Gastrocnemius medialis (tissue), 4 donors: ENCODE measurements around the gene SH2D4B. TPM values are rescaled to one million over a fixed set of nuclear protein-coding genes. Genes with fewer than 3 reads are reported as not detected.

Experiments used
- ATAC-seq, 2 donors: fragments of 150-250 bp; one replicate each; pipeline ENCODE4 v1.9.1; 2016
- DNase-seq, 2 donors: peaks; one replicate each; pipeline ENCODE4 v3.0.0-alpha.2; 2019
- H3K27ac ChIP-seq, 4 donors: fragments of 200-600 bp; sonication (generic); 1 replicate in 1 of 4; 2 replicates in 3 of 4; pipeline ENCODE4 v1.5.1; 2016 to 2018; ENCODE audit warnings: mild to moderate bottlenecking in 2 of 4, moderate library complexity in 1 of 4
- H3K27me3 ChIP-seq, 3 donors: fragments of 200-600 bp; sonication (generic) in 2 of 3; 1 replicate in 1 of 3; 2 replicates in 2 of 3; pipeline versions ENCODE4 v1.5.1 to v1.6.0; 2016 to 2019; ENCODE audit warnings: mild to moderate bottlenecking in 1 of 3, moderate library complexity in 1 of 3
- H3K36me3 ChIP-seq, 2 donors: fragments of 200-600 bp; sonication (generic) in 1 of 2; one replicate each; pipeline ENCODE4 v1.5.1; 2017 to 2018
- H3K4me1 ChIP-seq, 2 donors: fragments of 200-600 bp; sonication (generic) in 1 of 2; one replicate each; pipeline ENCODE4 v1.5.1; 2016 to 2017; ENCODE audit warnings: mild to moderate bottlenecking in 2 of 2
- H3K4me3 ChIP-seq, 4 donors: fragments of 200-600 bp; sonication (generic) in 3 of 4; 1 replicate in 1 of 4; 2 replicates in 3 of 4; pipeline ENCODE4 v1.5.1; 2016 to 2019; ENCODE audit warnings: mild to moderate bottlenecking in 2 of 4
- H3K9me3 ChIP-seq, 3 donors: fragments of 200-600 bp; sonication (generic) in 2 of 3; 1 replicate in 1 of 3; 2 replicates in 2 of 3; pipeline ENCODE4 v1.5.1; 2016 to 2019
- CTCF ChIP-seq, 5 experiments: fragments of 450-650 bp in 3 of 5; fragments of 200-600 bp in 2 of 5; sonication (generic) in 2 of 5; IDR thresholded peaks in 4 of 5; conservative IDR thresholded peaks in 1 of 5; 1 replicate in 4 of 5; 2 replicates in 1 of 5; pipeline ENCODE4 v1.5.1; 2016 to 2019; ENCODE audit warnings: antibody characterized with exemption in 5 of 5, mild to moderate bottlenecking in 3 of 5, moderate library complexity in 3 of 5
- POLR2A ChIP-seq, 2 donors: fragments of 450-650 bp; IDR thresholded peaks; one replicate each; pipeline ENCODE4 v1.6.1; 2017; ENCODE audit warnings: antibody characterized with exemption in 2 of 2, mild to moderate bottlenecking in 2 of 2, moderate library complexity in 2 of 2
- in situ Hi-C, 4 donors: fragments of 200-750 bp; cut with MboI; loops; one replicate each; pipeline versions ENCODE4 v1.15.0 to v1.8.0; 2017; ENCODE audit warnings: low sequenced_read_pairs in 4 of 4
- intact Hi-C: fragments of 100-400 bp; cut with DNase I; formaldehyde crosslinking; loops from one replicate; pipeline ENCODE4 v1.15.1; 2023; ENCODE audit warnings: low total_unique reads
- total RNA-seq, 4 donors: library from RNA; depleted of rRNA; stranded (reverse); fragments of >200 nt; gene quantifications; one replicate each; pipeline versions ENCODE4 v1.1.0 to v1.2.3, GENCODE V29; 2016

The SH2D4B gene
- total RNA-seq, 4 donors from 2014 or later: not detected

DNA sequence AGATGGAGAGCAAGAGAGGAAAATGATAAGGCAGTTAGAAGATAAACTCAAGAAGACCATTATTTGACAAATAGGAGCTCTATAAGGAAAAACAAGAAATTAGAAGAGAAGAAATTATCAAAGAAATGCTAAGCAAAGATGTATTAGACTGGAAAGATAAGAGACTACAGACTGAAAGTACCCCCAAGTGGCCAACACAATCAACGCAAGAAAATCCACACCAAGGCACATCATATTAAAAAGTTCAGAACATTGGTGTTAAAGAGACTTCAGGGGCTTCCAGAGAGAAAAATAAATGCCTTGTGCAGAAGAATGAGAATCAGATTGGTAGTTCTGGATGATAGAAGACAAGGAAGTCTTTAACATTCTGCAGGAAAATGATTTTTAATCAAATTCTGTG lies 46.0 kb downstream of the SH2D4B start:
- ATAC-seq (no peak), DNase-seq (no peak)
- H3K27ac ChIP-seq: no peak overlapping the region
- H3K27me3 ChIP-seq: no peaks in the 10 kb centered on the region
- H3K9me3 ChIP-seq: no peaks in the 10 kb centered on the region
- intact Hi-C loops (no loop called here), in situ Hi-C loops (no loop called here)
- H3K4me3 ChIP-seq: no peak overlapping the region
- H3K36me3 ChIP-seq: no peaks in the 10 kb centered on the region
- TF ChIP-seq CTCF (IDR thresholded peaks at IDR 0.05 in 4 of 5, conservative IDR thresholded peaks at IDR 0.05 in 1 of 5) (no peak), POLR2A (IDR thresholded peaks at IDR 0.05) (no peak)
- H3K4me1 ChIP-seq: no peaks in the 10 kb centered on the region

- no peaks in the 10 kb centered on the region for H3K9me3 ChIP-seq
Measured at GRCh38 chr10:80585812-80586211, 48.1 kb downstream of the SH2D4B start.

GRCh38 chr10:80588546-80588945 lies 50.8 kb downstream of the SH2D4B start:
- in situ Hi-C loops (no loop called here), intact Hi-C loops (no loop called here)
- TF ChIP-seq CTCF (IDR thresholded peaks at IDR 0.05 in 4 of 5, conservative IDR thresholded peaks at IDR 0.05 in 1 of 5) (no peak), POLR2A (IDR thresholded peaks at IDR 0.05) (no peak)
- Histone ChIP-seq H3K4me1 (no peaks in the 10 kb centered on the region), H3K27ac (no peak overlapping the region), H3K4me3 (no peak overlapping the region), H3K36me3 (no peaks in the 10 kb centered on the region), H3K27me3 (no peaks in the 10 kb centered on the region), H3K9me3 (no peaks in the 10 kb centered on the region)
- no peak for ATAC-seq
- no peak for DNase-seq

More at GRCh38 chr10:80585812-80586211, 48.1 kb downstream of the SH2D4B start:
- TF ChIP-seq CTCF (IDR thresholded peaks at IDR 0.05 in 4 of 5, conservative IDR thresholded peaks at IDR 0.05 in 1 of 5) (no peak), POLR2A (IDR thresholded peaks at IDR 0.05) (no peak)
- no peaks in the 10 kb centered on the region for H3K4me1 ChIP-seq
- no peaks in the 10 kb centered on the region for H3K36me3 ChIP-seq
- DNase-seq: no peak
- intact Hi-C loops (no loop called here), in situ Hi-C loops (no loop called here)
- no peak for ATAC-seq
- no peaks in the 10 kb centered on the region for H3K27me3 ChIP-seq
- H3K27ac ChIP-seq: no peak overlapping the region
- no peak overlapping the region for H3K4me3 ChIP-seq

- Histone ChIP-seq H3K4me1 (no peaks in the 10 kb centered on the region), H3K9me3 (no peaks in the 10 kb centered on the region), H3K27me3 (no peaks in the 10 kb centered on the region), H3K36me3 (no peaks in the 10 kb centered on the region), H3K27ac (no peak overlapping the region), H3K4me3 (no peak overlapping the region)
- intact Hi-C loops: no loop called here
- ATAC-seq: no peak
- DNase-seq: no peak
- TF ChIP-seq CTCF (IDR thresholded peaks at IDR 0.05 in 4 of 5, conservative IDR thresholded peaks at IDR 0.05 in 1 of 5) (no peak), POLR2A (IDR thresholded peaks at IDR 0.05) (no peak)
- in situ Hi-C loops: no loop called here
Measured at GRCh38 chr10:80589726-80590373, 52.1 kb downstream of the SH2D4B start.
